ENCODE results near the gene KCND3. TPM values are rescaled to one million over a fixed set of nuclear protein-coding genes. Genes with fewer than 3 reads are reported as not detected.

Gene KCND3
- total RNA-seq, 1 donor from 2014 or later, result 0.81 TPM

GRCh38 chr1:111971396-111971795, 18.1 kb downstream of the KCND3 start:
- DNase-seq (ENCODE audit: low spot score, unreplicated experiment), result no peak
- Mint-ChIP-seq H3K4me1 (ENCODE audit: low read depth) (peaks cover 7% of the 10 kb centered on the region), H3K27me3 (peaks cover 62% of the 10 kb centered on the region), H3K4me3 (ENCODE audit: low read depth) (no peak overlapping the region), H3K36me3 (ENCODE audit: insufficient read depth) (no peaks in the 10 kb centered on the region), H3K27ac (no peak overlapping the region), H3K9me3 (ENCODE audit: low read depth) (no peaks in the 10 kb centered on the region)
- no peak for TF ChIP-seq CTCF (IDR thresholded peaks at IDR 0.05; ENCODE audit: unreplicated experiment)

- Mint-ChIP-seq H3K4me3 (ENCODE audit: low read depth) (no peak overlapping the region), H3K27me3 (peaks cover 51% of the 10 kb centered on the region), H3K4me1 (ENCODE audit: low read depth) (peaks cover 2% of the 10 kb centered on the region), H3K27ac (no peak overlapping the region), H3K9me3 (ENCODE audit: low read depth) (no peaks in the 10 kb centered on the region), H3K36me3 (ENCODE audit: insufficient read depth) (no peaks in the 10 kb centered on the region)
- no peak for TF ChIP-seq CTCF (IDR thresholded peaks at IDR 0.05; ENCODE audit: unreplicated experiment)
- DNase-seq (ENCODE audit: low spot score, unreplicated experiment), result no peak
Observed at GRCh38 chr1:111968511-111968910, 21.0 kb downstream of the KCND3 start.

GRCh38 chr1:111967886-111968285, 21.6 kb downstream of the KCND3 start:
- Mint-ChIP-seq H3K9me3 (ENCODE audit: low read depth) (no peaks in the 10 kb centered on the region), H3K27me3 (peaks cover 46% of the 10 kb centered on the region), H3K27ac (no peak overlapping the region), H3K4me3 (ENCODE audit: low read depth) (no peak overlapping the region), H3K4me1 (ENCODE audit: low read depth) (peaks cover 2% of the 10 kb centered on the region), H3K36me3 (ENCODE audit: insufficient read depth) (no peaks in the 10 kb centered on the region)
- DNase-seq (ENCODE audit: low spot score, unreplicated experiment), result no peak
- no peak for TF ChIP-seq CTCF (IDR thresholded peaks at IDR 0.05; ENCODE audit: unreplicated experiment)

- H3K4me3 Mint-ChIP-seq (ENCODE audit: low read depth), result no peak overlapping the region
- H3K9me3 Mint-ChIP-seq (ENCODE audit: low read depth), result no peaks in the 10 kb centered on the region
- H3K36me3 Mint-ChIP-seq (ENCODE audit: insufficient read depth), result no peaks in the 10 kb centered on the region
- H3K27me3 Mint-ChIP-seq, result peaks cover 42% of the 10 kb centered on the region
- no peak for DNase-seq (ENCODE audit: low spot score, unreplicated experiment)
- H3K27ac Mint-ChIP-seq, result no peak overlapping the region
- peaks cover 2% of the 10 kb centered on the region for H3K4me1 Mint-ChIP-seq (ENCODE audit: low read depth)
- TF ChIP-seq CTCF (IDR thresholded peaks at IDR 0.05; ENCODE audit: unreplicated experiment), result no peak
Observed at GRCh38 chr1:111967067-111967690, 22.3 kb downstream of the KCND3 start.

- peaks cover 39% of the 10 kb centered on the region for H3K27me3 Mint-ChIP-seq
- H3K36me3 Mint-ChIP-seq (ENCODE audit: insufficient read depth), result no peaks in the 10 kb centered on the region
- H3K27ac Mint-ChIP-seq, result no peak overlapping the region
- TF ChIP-seq CTCF (IDR thresholded peaks at IDR 0.05; ENCODE audit: unreplicated experiment), result no peak
- peaks cover 2% of the 10 kb centered on the region for H3K4me1 Mint-ChIP-seq (ENCODE audit: low read depth)
- no peak overlapping the region for H3K4me3 Mint-ChIP-seq (ENCODE audit: low read depth)
- H3K9me3 Mint-ChIP-seq (ENCODE audit: low read depth), result no peaks in the 10 kb centered on the region
- DNase-seq (ENCODE audit: low spot score, unreplicated experiment), result no peak
Observed at GRCh38 chr1:111965781-111966443, 23.6 kb downstream of the KCND3 start.

Data from progenitor cell of endocrine pancreas (in vitro differentiated cells).